Measurements from ENCODE around the gene CTCFL.

DNA sequence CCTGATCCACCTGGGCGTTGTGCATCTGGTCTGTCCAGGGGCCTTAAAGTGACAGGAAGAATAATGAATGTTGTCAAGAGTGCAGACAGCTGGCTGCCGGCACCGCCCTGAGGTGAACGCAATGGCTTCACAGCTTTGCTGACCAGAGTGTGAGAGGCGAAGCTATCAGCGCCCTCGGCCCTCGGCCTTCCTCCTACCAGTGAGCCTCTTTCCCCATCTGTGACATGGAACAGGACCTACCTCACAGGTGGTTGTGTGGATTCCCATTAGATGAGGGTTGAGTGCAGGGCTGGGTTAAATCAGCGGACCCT is 54.8 kb downstream of the CTCFL start:
- TF ChIP-seq, protein P1, sequence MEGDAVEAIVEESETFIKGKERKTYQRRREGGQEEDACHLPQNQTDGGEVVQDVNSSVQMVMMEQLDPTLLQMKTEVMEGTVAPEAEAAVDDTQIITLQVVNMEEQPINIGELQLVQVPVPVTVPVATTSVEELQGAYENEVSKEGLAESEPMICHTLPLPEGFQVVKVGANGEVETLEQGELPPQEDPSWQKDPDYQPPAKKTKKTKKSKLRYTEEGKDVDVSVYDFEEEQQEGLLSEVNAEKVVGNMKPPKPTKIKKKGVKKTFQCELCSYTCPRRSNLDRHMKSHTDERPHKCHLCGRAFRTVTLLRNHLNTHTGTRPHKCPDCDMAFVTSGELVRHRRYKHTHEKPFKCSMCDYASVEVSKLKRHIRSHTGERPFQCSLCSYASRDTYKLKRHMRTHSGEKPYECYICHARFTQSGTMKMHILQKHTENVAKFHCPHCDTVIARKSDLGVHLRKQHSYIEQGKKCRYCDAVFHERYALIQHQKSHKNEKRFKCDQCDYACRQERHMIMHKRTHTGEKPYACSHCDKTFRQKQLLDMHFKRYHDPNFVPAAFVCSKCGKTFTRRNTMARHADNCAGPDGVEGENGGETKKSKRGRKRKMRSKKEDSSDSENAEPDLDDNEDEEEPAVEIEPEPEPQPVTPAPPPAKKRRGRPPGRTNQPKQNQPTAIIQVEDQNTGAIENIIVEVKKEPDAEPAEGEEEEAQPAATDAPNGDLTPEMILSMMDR (IDR thresholded peaks at IDR 0.05) = no peak
- TF ChIP-seq EZH2 (IDR thresholded peaks at IDR 0.05) = no peak
- TF ChIP-seq EZH2phosphoT487 (IDR thresholded peaks at IDR 0.05) = no peak

Data from neural progenitor cell (in vitro differentiated cells).